ENCODE measurements around the gene OR52E1. TPM values are rescaled to one million over a fixed set of nuclear protein-coding genes. Genes with fewer than 3 reads are reported as not detected.

The OR52E1 gene
- total and polyA plus RNA-seq, 2 of the 4 experiments (the other 2 are of a cell fraction): not detected

- Histone ChIP-seq H3K27ac (ENCODE audit: insufficient read depth, low read length) (no peak within 1 kb of the TSS), H3K9me1 (ENCODE audit: insufficient read depth, low read length) (no peaks in the 10 kb centered on the region), H2AFZ (replicated peaks; ENCODE audit: low read length, poor library complexity) (no peak within 1 kb of the TSS), H4K91ac (ENCODE audit: insufficient read depth, low read depth, low read length) (no peak within 1 kb of the TSS), H4K5ac (ENCODE audit: low read depth, low read length) (no peak within 1 kb of the TSS), H2BK5ac (ENCODE audit: low read depth, low read length, poor library complexity, severe bottlenecking) (no peak within 1 kb of the TSS), H2BK15ac (ENCODE audit: low read depth, low read length) (no peak within 1 kb of the TSS), H3K4me1 (ENCODE audit: control insufficient read depth, insufficient read depth, low read length) (no peaks in the 10 kb centered on the region), H3K14ac (replicated peaks; ENCODE audit: low read depth, low read length) (no peak within 1 kb of the TSS), H4K20me1 (ENCODE audit: insufficient read depth, low read length) (no peaks in the 10 kb centered on the region), H3K56ac (ENCODE audit: extremely low read depth, insufficient read depth, low read length) (no peak within 1 kb of the TSS), H2AK9ac (replicated peaks; ENCODE audit: low read depth, low read length, poor library complexity) (no peak within 1 kb of the TSS), H3K23ac (ENCODE audit: low read depth, low read length) (no peak within 1 kb of the TSS), H3K18ac (ENCODE audit: low read depth, low read length) (no peak within 1 kb of the TSS), H3K4me2 (ENCODE audit: low read depth, low read length) (no peak within 1 kb of the TSS), H3K27me3 (ENCODE audit: control insufficient read depth, insufficient read depth, low read length) (no peaks in the 10 kb centered on the region), H3K36me3 (ENCODE audit: control insufficient read depth, insufficient read depth, low read length) (no peaks in the 10 kb centered on the region), H3K9ac (ENCODE audit: low read depth, low read length) (no peak within 1 kb of the TSS), H2BK120ac (ENCODE audit: low read depth, low read length) (no peak within 1 kb of the TSS), H2AK5ac (ENCODE audit: low read depth, low read length) (no peak within 1 kb of the TSS), H3K9me3 (ENCODE audit: control insufficient read depth, insufficient read depth, low read length) (no peaks in the 10 kb centered on the region), H3K4me3 (ENCODE audit: insufficient read depth, low read depth, low read length) (no peak within 1 kb of the TSS), H2BK20ac (ENCODE audit: low read depth, low read length) (no peak within 1 kb of the TSS), H3K79me1 (ENCODE audit: low read depth in 1 of 2, low read length in 2 of 2) (no peaks in the 10 kb centered on the region), H3K4ac (ENCODE audit: low read depth, low read length) (no peak within 1 kb of the TSS), H4K8ac (ENCODE audit: low read depth in 2 of 2, low read length in 2 of 2) (no peak within 1 kb of the TSS)
- dilution Hi-C loops (cut with HindIII; ENCODE audit: low sequenced_read_pairs, unreplicated experiment) (no loop called here), intact Hi-C loops (cut with micrococcal nuclease) (no loop called here), in situ Hi-C loops (cut with MboI; ENCODE audit: low sequenced_read_pairs) (no loop called here)
- no peak for TF ChIP-seq NFE2L2 (IDR thresholded peaks at IDR 0.05; ENCODE audit: low read depth, low read length)
- TF ChIP-seq CTCF (conservative IDR thresholded peaks at IDR 0.05; ENCODE audit: low read depth, low read length): no peak
- no peak for TF ChIP-seq MAZ (IDR thresholded peaks at IDR 0.05; ENCODE audit: borderline replicate concordance, low read depth, low read length)
- no peak for TF ChIP-seq RAD21 (IDR thresholded peaks at IDR 0.05; ENCODE audit: low read length)
- TF ChIP-seq SMC3 (IDR thresholded peaks at IDR 0.05; ENCODE audit: low read depth, low read length): no peak
- TF ChIP-seq BHLHE40 (IDR thresholded peaks at IDR 0.05; ENCODE audit: low read depth, low read length): no peak
- no peak for TF ChIP-seq ELK1 (IDR thresholded peaks at IDR 0.05; ENCODE audit: borderline replicate concordance, low read depth, low read length)
- TF ChIP-seq MAFK (IDR thresholded peaks at IDR 0.05; ENCODE audit: low read depth, low read length): no peak
- POLR2A ChIA-PET (ENCODE audit: unreplicated experiment): no interaction called here
- no CpG with 5 or more reads among the region's 1 CpG for WGBS, 2 experiments (ENCODE audit: extremely low coverage in 2 of 2, insufficient read length in 1 of 2)
- ATAC-seq (ENCODE audit: low read depth) (no peak), DNase-seq (no peak)
- no TSS peak for BruUV-seq (replicated peaks)
- CTCF ChIA-PET: no interaction called here
Measured at GRCh38 chr11:5046226-5046625, 23.1 kb upstream of the OR52E1 start, which contains the start of gene OR52J3. OR52J3 (plus strand) TSS chr11:5046526; CDS start chr11:5046526, 0 bp downstream.
